Measurements from ENCODE around the gene MYH7B.

The MYH7B gene

DNA sequence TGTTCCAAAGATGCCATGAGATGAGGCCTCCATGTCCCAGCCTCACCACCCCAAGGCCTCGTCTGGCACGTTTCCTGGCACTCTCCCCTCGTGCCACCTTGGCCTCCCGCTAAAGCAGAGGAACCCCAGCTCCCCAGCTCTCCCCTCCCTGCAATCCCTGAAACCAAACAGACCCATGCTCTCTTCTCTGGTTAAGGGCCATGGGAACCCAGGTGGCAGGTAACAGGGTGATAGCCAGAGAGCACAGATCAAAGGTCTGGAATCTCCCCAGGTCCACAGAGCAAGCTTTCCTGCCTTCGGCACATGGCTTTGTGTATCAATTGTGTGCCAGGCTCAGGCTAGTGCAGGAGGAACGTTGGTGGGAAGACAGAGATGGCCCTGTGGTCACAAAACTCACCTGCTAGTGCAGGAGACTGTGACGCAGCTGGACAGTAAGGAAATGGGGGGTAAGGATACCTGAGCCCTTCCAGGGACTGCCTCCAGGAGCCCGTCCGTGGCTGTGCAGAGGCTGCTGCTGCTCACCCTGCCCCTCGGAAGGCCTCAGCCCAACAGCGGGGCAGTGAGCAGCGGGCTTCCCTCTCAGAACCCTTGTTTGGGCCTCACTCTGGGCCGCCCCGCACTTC lies 39.0 kb downstream of the MYH7B start:
- no peak for DNase-seq

DNA sequence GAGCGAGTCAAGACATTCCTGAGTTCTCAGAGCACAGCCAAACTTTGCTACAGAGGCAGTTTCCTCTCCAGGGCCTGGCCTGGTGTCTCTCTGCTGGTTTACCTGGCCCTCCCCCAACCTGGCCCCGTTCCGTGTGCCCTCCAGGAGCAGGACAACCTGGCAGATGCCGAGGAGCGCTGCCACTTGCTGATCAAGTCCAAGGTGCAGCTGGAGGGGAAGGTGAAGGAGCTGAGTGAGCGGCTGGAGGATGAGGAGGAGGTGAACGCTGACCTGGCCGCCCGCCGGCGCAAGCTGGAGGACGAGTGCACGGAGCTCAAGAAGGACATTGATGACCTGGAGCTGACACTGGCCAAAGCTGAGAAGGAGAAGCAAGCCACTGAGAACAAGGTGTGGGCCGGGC lies 39.5 kb downstream of the MYH7B start:
- DNase-seq: no peak

DNA sequence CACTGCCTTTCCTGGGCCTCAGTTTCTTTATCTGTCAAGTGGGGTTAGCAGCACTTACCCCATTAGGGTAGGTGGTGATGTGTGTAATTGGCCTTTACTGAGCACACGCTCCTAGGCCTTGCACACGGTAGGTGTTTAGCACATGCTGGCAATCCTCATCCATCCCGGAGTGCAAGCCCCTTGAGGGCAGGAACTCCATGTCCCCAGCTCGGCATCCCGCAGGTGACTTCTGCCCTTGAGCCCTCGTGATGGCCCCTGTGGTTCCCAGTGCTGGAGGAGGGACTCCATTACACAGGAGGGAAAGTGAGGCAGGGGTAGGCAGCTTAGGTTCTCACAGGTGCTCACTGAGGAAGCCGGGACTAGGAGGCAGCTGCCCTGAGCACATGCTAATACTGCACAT lies 40.0 kb downstream of the MYH7B start:
- no peak for DNase-seq

DNA sequence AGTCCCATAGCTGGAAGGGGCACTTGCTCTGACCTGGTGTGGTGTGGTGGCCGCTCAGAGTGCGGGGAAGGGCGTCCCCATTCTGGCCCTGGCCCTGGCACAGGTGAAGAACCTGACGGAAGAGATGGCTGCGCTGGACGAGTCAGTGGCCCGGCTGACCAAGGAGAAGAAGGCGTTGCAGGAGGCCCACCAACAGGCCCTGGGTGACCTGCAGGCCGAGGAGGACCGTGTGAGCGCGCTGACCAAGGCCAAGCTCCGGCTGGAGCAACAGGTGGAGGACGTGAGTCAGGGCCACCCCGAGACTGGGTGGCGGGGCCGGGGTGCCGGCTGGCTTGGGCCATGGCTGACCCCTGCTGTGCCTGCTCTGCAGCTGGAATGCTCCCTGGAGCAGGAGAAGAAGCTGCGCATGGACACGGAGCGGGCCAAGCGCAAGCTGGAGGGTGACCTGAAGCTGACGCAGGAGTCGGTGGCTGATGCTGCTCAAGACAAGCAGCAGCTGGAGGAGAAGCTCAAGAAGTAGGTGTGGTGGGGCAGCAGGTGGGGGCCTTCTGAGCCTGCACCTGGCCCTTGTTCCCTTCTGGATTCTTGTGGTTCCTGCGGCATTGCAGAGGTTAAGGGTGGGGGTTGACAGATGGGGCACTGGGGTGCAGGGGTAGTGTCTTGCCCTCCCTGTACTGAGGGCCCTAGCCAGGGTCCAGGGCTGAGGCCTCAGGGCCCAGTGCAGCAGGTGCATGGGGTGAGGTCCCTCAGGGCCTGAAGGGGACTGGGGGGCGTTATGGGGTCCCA lies 40.8 kb downstream of the MYH7B start:
- no peak for DNase-seq

DNA sequence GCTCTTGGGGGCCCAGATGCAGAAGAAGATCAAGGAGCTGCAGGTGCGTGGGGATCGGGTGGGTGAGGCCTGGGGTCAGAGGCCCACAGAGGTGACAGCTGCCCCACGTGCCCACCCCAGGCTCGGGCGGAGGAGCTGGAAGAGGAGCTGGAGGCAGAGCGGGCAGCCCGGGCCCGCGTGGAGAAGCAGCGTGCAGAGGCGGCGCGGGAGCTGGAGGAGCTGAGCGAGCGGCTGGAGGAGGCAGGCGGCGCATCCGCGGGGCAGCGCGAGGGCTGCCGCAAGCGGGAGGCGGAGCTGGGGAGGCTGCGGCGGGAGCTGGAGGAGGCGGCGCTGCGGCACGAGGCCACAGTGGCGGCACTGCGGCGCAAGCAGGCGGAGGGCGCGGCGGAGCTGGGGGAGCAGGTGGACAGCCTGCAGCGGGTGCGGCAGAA lies 41.5 kb downstream of the MYH7B start:
- DNase-seq: no peak

DNA sequence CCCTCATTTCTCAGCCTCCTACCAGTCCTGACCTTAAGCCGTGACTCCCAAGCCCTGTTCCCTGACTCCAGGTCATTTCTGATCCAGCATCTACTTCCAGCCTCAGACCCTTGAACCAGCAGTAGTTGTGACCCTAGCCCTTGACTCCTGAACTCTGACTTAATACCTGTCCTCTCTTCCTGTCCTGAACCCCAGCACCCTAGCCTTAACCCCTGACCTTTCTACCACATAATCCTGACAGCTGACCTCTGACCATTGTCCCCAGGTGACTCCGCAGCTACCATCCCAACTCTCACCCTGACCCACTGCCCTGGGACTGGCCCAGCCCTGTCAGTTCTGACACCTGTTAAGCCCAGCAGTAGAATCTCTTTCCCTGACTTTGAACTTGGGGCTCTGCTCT lies 42.1 kb downstream of the MYH7B start:
- DNase-seq: no peak

DNA sequence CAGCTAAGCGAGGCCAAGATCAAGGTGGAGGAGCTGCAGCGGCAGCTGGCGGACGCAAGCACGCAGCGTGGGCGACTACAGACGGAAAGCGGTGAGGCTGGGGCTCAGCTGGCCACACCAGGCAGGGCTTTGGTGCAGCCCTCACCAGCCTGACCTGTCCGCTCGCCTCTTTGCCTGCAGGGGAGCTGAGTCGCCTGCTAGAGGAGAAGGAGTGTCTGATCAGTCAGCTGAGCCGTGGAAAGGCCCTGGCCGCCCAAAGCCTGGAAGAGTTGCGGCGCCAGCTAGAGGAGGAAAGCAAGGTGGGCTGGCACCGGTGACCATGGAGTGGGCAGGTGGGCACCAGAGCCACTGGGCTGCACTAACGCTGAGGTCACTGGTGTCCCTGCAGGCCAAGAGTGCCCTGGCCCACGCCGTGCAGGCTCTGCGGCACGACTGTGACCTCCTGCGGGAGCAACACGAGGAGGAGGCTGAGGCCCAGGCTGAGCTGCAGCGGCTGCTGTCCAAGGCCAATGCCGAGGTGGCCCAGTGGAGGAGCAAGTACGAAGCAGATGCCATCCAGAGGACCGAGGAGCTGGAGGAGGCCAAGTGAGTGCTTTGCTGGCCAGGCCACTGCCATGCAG lies 42.8 kb downstream of the MYH7B start:
- no peak for DNase-seq

DNA sequence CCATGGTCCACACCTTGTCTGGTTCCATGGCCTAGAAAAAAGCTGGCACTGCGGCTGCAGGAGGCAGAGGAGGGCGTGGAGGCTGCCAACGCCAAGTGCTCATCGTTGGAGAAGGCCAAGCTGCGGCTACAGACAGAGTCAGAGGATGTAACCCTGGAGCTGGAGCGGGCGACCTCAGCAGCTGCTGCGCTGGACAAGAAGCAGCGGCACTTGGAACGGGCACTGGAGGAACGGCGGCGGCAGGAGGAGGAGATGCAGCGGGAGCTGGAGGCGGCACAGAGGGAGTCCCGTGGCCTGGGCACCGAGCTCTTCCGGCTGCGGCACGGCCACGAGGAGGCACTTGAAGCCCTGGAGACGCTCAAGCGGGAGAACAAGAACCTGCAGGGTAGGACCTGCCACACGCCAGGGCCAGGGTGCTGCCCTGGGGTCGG lies 43.4 kb downstream of the MYH7B start:
- no peak for DNase-seq

DNA sequence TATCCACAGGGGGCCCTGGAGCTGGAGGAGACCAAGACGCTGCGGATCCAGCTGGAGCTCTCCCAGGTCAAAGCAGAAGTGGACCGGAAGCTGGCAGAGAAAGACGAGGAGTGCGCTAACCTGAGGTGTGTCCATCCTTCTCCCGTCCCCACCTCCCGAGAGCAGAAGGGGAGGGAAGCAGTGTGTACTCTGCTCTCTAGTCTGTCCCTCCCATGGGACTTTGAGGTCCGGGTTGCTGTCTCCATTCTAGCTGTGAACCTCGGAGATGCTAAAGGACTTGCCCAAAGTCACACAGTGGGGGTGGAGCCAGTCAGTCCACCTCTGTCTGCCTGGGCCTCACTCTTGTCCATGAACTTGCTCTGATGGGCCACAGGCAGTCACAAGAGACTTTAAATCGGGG lies 44.1 kb downstream of the MYH7B start:
- DNase-seq: no peak

DNA sequence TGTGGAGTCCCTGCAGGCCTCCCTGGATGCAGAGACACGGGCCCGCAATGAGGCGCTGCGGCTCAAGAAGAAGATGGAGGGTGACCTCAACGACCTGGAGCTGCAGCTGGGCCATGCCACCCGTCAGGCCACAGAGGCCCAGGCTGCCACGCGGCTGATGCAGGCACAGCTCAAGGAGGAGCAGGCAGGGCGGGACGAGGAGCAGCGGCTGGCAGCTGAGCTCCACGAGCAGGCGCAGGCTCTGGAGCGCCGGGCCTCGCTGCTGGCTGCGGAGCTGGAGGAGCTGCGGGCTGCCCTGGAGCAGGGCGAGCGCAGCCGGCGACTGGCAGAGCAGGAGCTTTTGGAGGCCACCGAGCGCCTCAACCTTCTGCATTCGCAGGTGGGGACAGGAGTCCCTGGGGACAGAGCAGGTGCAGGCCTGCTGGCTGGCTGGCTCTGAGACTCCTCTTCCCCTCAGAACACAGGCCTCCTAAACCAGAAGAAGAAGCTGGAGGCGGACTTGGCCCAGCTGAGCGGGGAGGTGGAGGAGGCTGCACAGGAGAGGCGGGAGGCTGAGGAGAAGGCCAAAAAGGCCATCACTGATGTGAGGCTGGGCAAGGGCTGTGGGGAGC lies 44.7 kb downstream of the MYH7B start:
- DNase-seq: no peak

DNA sequence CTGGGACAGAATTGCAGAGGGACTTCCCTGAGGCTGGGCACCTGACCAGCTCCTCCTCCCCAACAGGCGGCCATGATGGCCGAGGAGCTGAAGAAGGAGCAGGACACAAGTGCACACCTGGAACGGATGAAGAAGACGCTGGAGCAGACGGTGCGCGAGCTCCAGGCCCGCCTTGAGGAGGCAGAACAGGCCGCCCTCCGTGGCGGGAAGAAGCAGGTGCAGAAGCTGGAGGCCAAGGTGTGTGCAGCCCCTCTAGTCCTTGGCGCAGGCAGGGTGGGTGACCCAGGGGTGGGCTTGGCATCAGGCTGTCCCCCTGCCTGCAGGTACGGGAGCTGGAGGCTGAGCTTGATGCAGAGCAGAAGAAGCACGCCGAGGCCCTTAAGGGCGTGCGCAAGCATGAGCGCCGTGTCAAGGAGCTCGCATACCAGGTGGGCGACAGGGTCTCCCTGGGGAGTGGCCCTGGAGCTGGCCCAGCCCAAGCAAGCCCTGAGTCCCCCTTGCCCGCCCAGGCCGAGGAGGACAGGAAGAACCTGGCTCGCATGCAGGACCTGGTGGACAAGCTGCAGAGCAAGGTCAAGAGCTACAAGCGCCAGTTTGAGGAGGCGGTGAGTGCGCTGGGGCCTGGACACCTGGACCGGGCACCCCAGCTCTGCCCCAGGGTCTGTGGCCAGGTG lies 45.4 kb downstream of the MYH7B start:
- DNase-seq: no peak

DNA sequence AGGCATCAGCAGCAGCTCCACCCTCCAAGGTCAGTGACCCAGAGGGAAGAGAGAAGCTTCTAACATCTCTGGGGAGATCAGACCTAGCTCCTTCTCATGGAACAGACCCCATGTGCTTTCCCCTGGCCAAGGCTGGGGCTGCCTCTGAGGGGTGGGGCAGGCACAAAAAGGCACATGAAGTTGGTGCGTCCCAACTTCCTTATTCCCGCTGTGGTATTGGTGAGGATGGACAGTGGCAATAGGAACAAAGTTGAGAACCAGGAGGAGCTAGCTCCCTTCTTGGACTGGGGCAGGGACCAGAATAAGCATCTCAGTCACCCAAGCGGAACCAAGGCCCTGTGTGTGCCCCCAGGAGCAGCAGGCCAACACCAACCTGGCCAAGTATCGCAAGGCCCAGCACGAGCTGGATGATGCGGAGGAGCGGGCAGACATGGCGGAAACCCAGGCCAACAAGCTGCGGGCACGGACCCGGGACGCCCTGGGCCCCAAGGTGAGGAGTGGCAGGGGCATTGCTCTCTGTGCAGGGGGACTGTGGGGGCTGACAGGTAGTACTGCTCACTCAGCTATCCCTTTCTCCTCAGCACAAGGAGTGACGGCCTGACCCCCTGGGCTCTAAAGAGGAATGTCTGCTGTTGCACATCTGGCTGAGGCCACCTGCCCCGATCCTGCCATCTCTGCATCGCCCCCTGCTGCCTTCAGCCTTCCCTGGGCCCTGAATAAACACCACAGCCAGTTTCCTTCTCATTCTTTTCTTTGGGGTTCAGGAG lies 46.1 kb downstream of the MYH7B start:
- DNase-seq: no peak

DNA sequence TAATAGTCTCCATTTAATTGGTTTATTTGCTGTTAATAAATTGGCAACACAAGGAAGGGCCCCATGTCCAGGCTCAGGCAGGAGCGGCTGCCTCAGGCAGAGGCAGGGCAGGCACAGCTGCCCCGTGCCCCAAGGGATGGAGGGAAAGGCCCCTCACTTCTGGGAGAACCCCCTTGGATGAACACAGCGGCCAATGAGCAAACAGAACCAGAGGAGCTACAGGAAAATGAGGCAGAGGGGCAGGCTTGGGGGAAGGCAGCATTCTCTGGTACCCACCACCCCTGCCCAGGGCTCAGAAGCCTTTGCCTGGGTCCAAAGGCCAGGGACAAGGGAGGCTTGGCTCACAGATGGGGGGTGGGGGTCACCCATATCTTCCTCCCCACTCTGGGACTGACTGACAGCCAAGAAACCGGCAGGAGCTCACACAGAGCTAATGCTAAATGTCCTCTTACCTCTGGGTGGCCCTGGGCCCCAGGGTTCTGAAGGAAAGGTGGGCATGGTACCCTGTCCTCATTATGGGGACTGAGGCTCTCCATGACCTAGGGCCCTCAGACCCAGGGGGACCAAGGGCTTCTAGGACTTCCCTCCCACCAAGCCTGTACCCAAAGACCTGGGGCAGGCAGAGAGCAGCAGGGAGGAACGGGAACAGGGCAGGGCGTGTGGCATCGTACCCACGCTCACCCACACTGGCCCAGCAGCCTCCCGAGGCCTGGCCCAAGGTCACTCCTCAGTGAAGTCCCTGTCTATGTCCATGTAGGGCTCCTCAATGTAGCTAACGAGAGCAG lies 47.0 kb downstream of the MYH7B start:
- DNase-seq: no peak

DNA sequence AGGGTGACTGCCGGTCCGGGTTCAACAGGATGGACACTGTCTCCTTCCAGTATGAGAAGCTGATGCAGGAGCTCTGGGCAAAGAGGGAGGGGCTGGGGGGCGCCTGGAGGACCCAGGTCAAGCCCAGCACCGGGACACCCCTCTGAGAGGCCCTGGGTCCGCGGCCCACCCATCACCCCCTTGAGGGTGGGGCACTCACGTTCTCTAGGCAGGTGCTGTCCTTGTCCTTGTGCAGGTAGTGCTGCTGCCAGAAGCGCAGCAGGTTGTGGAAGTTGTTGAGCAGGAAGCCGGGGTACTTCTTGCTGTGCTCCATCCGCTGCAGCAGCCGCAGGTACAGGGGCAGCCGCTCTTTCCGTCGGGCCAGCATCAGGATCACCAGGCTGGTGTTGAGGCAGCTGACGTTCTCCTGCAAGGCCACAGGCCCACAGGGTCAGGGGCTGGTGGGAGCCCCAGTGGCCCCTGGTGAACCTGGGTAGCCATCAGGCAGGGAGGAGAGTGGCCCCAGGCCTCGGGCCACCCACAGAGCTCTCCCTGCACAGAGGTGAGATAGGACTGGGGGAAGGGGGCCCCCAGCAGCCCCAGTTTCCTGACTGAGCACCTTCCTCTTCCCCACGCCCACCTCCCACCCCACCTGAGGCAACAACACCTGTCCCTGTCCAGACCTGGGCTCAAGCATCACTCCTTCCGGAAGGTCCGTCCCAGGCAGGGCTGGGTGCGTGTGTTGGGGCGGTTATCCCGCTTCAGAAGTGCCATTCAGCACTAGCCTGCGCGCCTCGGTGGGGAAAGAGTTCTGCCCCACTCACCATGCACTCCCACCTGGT lies 47.8 kb downstream of the MYH7B start:
- no peak for DNase-seq

DNA sequence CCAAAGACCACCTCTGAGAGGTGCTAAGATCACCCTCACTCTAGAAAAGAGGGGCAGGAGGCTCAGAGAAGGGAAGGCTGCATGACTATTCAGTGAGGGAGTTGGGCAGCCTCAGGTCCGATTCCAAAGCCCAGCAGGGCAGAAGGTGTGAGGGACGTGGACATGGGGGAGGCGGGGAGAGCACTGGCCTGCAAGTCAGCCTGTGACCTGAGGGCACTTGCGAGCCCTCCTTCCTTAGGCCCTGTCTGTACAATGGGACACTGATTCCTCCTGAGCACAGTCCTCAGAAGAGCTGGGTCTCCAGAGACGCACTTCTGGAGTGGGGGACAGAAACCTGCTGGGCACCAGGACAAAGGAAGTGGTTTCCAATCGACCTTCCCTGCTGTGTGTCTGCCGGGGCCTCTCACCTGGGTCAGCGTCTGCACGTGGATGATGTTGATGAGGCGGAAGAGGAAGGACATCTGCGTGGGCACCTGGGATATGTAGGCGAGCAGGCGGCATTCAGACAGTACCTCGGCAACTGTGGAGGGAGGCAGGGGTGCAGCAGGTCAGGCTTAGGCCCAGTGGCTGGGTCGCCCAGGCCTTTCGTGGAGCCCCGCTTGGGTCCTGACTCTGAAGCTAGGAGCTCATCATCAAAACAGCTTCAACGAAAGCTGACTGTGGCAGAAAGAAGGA lies 48.5 kb downstream of the MYH7B start:
- DNase-seq: no peak

DNA sequence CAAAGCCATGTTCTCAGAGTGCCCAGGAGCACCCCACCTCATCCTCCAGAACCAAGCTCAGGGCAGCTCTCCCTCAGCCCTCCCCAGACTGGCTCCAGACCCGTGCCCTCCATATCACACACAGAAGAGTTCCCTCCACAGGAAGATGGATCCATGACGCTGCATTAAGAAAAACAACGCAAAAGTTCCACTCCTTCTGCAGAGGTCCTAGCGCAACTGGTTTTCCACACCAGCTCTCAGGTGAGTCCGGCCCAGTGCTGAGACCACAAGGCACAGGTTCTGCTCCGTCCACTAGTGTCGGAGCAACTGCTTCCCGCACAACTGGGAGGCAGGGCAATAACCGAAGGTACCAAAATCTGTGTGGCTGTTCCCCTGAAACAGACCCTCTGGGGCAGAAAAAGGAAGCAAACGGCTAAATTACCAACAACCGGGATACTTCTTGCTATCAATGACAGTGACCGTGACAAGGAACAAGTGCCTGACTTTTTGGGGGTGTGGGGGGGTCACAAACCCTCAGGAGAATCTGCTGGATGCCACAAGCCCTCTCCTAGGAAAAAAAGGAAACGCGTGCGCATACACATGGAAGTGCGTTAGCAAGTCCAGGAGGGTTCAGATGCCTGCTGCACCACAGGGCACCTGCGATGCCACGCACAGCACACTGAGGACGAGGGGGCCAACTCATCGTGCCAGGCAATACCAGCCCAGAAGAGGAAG lies 49.2 kb downstream of the MYH7B start:
- no peak for DNase-seq

All from activated CD8-positive, alpha-beta memory T cell treated with anti-CD3 and anti-CD28 coated beads for 24 hours (primary cell).